Measurements from ENCODE around the gene IRS1. TPM values are rescaled to one million over a fixed set of nuclear protein-coding genes. Genes with fewer than 3 reads are reported as not detected.
A peak's percentile ranks its signal among the peaks of the same experiment; 100 is the strongest.

The IRS1 gene
- total and polyA plus RNA-seq, 2 experiments from 2014 or later: 4.1 to 40.4 TPM

- TF ChIP-seq, protein P1, sequence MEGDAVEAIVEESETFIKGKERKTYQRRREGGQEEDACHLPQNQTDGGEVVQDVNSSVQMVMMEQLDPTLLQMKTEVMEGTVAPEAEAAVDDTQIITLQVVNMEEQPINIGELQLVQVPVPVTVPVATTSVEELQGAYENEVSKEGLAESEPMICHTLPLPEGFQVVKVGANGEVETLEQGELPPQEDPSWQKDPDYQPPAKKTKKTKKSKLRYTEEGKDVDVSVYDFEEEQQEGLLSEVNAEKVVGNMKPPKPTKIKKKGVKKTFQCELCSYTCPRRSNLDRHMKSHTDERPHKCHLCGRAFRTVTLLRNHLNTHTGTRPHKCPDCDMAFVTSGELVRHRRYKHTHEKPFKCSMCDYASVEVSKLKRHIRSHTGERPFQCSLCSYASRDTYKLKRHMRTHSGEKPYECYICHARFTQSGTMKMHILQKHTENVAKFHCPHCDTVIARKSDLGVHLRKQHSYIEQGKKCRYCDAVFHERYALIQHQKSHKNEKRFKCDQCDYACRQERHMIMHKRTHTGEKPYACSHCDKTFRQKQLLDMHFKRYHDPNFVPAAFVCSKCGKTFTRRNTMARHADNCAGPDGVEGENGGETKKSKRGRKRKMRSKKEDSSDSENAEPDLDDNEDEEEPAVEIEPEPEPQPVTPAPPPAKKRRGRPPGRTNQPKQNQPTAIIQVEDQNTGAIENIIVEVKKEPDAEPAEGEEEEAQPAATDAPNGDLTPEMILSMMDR (IDR thresholded peaks at IDR 0.05; ENCODE audit: low read depth, low read length): no peak
- Histone ChIP-seq H3K27ac (no peak overlapping the region), H3K27me3 (no peaks in the 10 kb centered on the region), H3K4me1 (ENCODE audit: low read depth) (peaks cover 7% of the 10 kb centered on the region), H3K4me3 (no peak overlapping the region), H3K36me3 (no peaks in the 10 kb centered on the region), H3K9me3 (ENCODE audit: low read depth) (no peaks in the 10 kb centered on the region)
- DNase-seq (ENCODE audit: low read depth in 1 of 2, low spot score in 1 of 2): no peak
Measured at GRCh38 chr2:226752887-226753286, 46.7 kb downstream of the IRS1 start.

DNA sequence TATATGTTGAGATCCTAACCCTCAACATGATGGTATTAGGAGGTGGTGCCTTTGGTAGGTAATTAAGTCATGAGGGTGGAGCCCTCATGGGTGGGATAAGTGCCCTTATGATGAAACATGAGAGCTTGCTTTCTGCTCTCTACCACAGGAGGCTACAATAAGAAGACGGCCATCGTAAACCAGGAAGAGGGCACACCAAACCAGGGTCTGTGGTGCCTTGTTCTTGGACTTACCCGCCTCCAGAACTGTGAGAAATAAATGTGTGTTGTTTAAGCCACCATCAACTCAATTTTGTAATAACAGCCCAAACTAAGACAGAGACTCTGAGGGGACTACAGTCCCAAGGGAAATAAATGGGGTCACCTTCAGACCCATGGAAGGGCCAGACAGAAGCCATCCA lies 52.3 kb downstream of the IRS1 start:
- DNase-seq (ENCODE audit: low read depth in 1 of 2, low spot score in 1 of 2): no peak
- no peak overlapping the region for H3K27ac ChIP-seq
- no peaks in the 10 kb centered on the region for H3K9me3 ChIP-seq (ENCODE audit: low read depth)
- H3K4me3 ChIP-seq: no peak overlapping the region
- no peaks in the 10 kb centered on the region for H3K36me3 ChIP-seq
- no peaks in the 10 kb centered on the region for H3K27me3 ChIP-seq
- TF ChIP-seq, protein P1 (IDR thresholded peaks at IDR 0.05; ENCODE audit: low read depth, low read length): no peak
- H3K4me1 ChIP-seq (ENCODE audit: low read depth): peaks cover 3% of the 10 kb centered on the region

- DNase-seq (ENCODE audit: low read depth in 1 of 2, low spot score in 1 of 2): no peak
- Histone ChIP-seq H3K36me3 (no peaks in the 10 kb centered on the region), H3K9me3 (ENCODE audit: low read depth) (no peaks in the 10 kb centered on the region), H3K4me3 (no peak overlapping the region), H3K27ac (no peak overlapping the region), H3K27me3 (no peaks in the 10 kb centered on the region), H3K4me1 (ENCODE audit: low read depth) (peaks cover 3% of the 10 kb centered on the region)
- TF ChIP-seq, protein P1 (IDR thresholded peaks at IDR 0.05; ENCODE audit: low read depth, low read length): no peak
Measured at GRCh38 chr2:226746196-226746800, 53.3 kb downstream of the IRS1 start.

DNA sequence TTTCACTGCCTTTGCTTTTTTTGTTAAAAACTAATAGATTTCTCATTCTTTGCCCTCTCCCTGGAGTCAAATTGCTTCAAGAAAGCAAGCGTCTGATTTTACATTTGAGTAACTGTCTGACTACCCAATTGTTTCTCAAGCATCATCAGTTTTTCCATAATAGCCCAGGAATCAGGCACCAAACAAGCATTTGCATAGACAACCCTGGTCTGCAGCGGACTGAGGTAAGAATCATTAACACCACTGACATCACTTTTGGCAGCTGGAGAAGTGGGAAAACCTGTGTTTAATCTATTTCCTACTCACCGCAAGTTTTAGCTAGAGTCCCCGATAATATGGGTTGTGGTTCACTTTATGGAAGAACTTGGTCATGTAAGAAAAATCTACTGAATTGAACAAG lies 55.7 kb downstream of the IRS1 start:
- Histone ChIP-seq H3K4me3 (no peak overlapping the region), H3K27me3 (no peaks in the 10 kb centered on the region), H3K27ac (no peak overlapping the region), H3K4me1 (ENCODE audit: low read depth) (peaks cover 5% of the 10 kb centered on the region), H3K9me3 (ENCODE audit: low read depth) (no peaks in the 10 kb centered on the region), H3K36me3 (no peaks in the 10 kb centered on the region)
- TF ChIP-seq, protein P1 (IDR thresholded peaks at IDR 0.05; ENCODE audit: low read depth, low read length): no peak
- DNase-seq (ENCODE audit: low read depth in 1 of 2, low spot score in 1 of 2): no peak

GRCh38 chr2:226742347-226742746 lies 57.3 kb downstream of the IRS1 start:
- Histone ChIP-seq H3K4me1 (ENCODE audit: low read depth) (peaks cover 10% of the 10 kb centered on the region), H3K9me3 (ENCODE audit: low read depth) (no peaks in the 10 kb centered on the region), H3K27ac (no peak overlapping the region), H3K27me3 (no peaks in the 10 kb centered on the region), H3K36me3 (no peaks in the 10 kb centered on the region), H3K4me3 (no peak overlapping the region)
- TF ChIP-seq, protein P1 (IDR thresholded peaks at IDR 0.05; ENCODE audit: low read depth, low read length): no peak
- peak in 1 of 2 donors; percentile 33 for DNase-seq (ENCODE audit: low read depth in 1 of 2, low spot score in 1 of 2)

Measured in cardiac muscle cell (in vitro differentiated cells and primary cell).